Activated CD8-positive, alpha-beta memory T cell treated with anti-CD3 and anti-CD28 coated beads, Interleukin-2, amount 50 U/mL, for 48 hours (primary cell): Measurements from ENCODE around the gene FGF14.
"Not testable (repeated sequence)": the region's sequence is repeated elsewhere in the genome, so short reads cannot be mapped to it uniquely, and the experiment has no call there.

ENCODE experiments used
- DNase-seq: peaks from one replicate; pipeline ENCODE4 v3.0.0-alpha.2; 2020

Gene FGF14

GRCh38 chr13:102117175-102117831 is 284.5 kb downstream of the FGF14 start:
- DNase-seq: no peak

GRCh38 chr13:102103469-102103868 is 298.4 kb downstream of the FGF14 start:
- no peak for DNase-seq

- no peak for DNase-seq
Measured at GRCh38 chr13:102100234-102100633, 301.6 kb downstream of the FGF14 start.

GRCh38 chr13:102097708-102098107 is 304.1 kb downstream of the FGF14 start:
- DNase-seq: no peak

- not testable (repeated sequence) for DNase-seq
Measured at GRCh38 chr13:102093288-102093687, 308.6 kb downstream of the FGF14 start.

GRCh38 chr13:102091231-102091630 is 310.6 kb downstream of the FGF14 start:
- no peak for DNase-seq

GRCh38 chr13:102090532-102090931 is 311.3 kb downstream of the FGF14 start:
- DNase-seq: no peak

GRCh38 chr13:102089722-102090121 is 312.1 kb downstream of the FGF14 start:
- no peak for DNase-seq

GRCh38 chr13:102089177-102089576 is 312.7 kb downstream of the FGF14 start:
- no peak for DNase-seq

- no peak for DNase-seq
Measured at GRCh38 chr13:102073251-102073650, 328.6 kb downstream of the FGF14 start.

GRCh38 chr13:102071711-102072110 is 330.1 kb downstream of the FGF14 start:
- no peak for DNase-seq

GRCh38 chr13:102068323-102068722 is 333.5 kb downstream of the FGF14 start:
- not testable (repeated sequence) for DNase-seq

- DNase-seq: no peak
Measured at GRCh38 chr13:102055090-102055779, 346.6 kb downstream of the FGF14 start.

GRCh38 chr13:102049853-102050252 is 352.0 kb downstream of the FGF14 start:
- DNase-seq: no peak

- no peak for DNase-seq
Measured at GRCh38 chr13:102045731-102046130, 356.1 kb downstream of the FGF14 start.

- DNase-seq: no peak
Measured at GRCh38 chr13:102042746-102043145, 359.1 kb downstream of the FGF14 start.

- no peak for DNase-seq
Measured at GRCh38 chr13:102041544-102041943, 360.3 kb downstream of the FGF14 start.

GRCh38 chr13:102040812-102041211 is 361.0 kb downstream of the FGF14 start:
- no peak for DNase-seq

- DNase-seq: no peak
Measured at GRCh38 chr13:102039264-102039663, 362.6 kb downstream of the FGF14 start.

GRCh38 chr13:102038787-102039186 is 363.1 kb downstream of the FGF14 start:
- DNase-seq: no peak

GRCh38 chr13:102035969-102036368 is 365.9 kb downstream of the FGF14 start:
- DNase-seq: no peak

GRCh38 chr13:102033857-102034331 is 368.0 kb downstream of the FGF14 start:
- DNase-seq: no peak

GRCh38 chr13:102033386-102033785 is 368.5 kb downstream of the FGF14 start:
- no peak for DNase-seq

- no peak for DNase-seq
Measured at GRCh38 chr13:102028868-102029267, 373.0 kb downstream of the FGF14 start.

GRCh38 chr13:102028206-102028605 is 373.6 kb downstream of the FGF14 start:
- DNase-seq: no peak
